Loucy (cell line): ENCODE measurements around the gene FGGY.

Source experiments
- H2AFZ ChIP-seq: fragments of 200-600 bp; sonication (generic); 2 replicates; pipeline ENCODE4 v1.6.0; 2016; ENCODE audit warnings: antibody characterized with exemption, mild to moderate bottlenecking, low read length, moderate library complexity
- H3F3A ChIP-seq: fragments of 200-600 bp; 2 replicates; pipeline ENCODE4 v1.6.0; 2016; ENCODE audit warnings: antibody characterized with exemption, low read depth, mild to moderate bottlenecking
- H3K27me3 ChIP-seq: fragments of 200-600 bp; sonication (generic); 2 replicates; pipeline ENCODE4 v1.6.1; 2014; ENCODE audit warnings: low read length, mild to moderate bottlenecking; ENCODE audit not compliant: insufficient read depth, poor library complexity, severe bottlenecking
- H3K36me3 ChIP-seq: fragments of 200-600 bp; sonication (generic); 2 replicates; pipeline ENCODE4 v1.6.1; 2016; ENCODE audit warnings: low read length; ENCODE audit not compliant: insufficient read depth
- H3K4me1 ChIP-seq: fragments of 200-600 bp; sonication (generic); 2 replicates; pipeline ENCODE4 v1.5.1; 2014; ENCODE audit warnings: low read length, mild to moderate bottlenecking; ENCODE audit not compliant: insufficient read depth, poor library complexity, severe bottlenecking
- H3K4me2 ChIP-seq: fragments of 200-600 bp; sonication (generic); 2 replicates; pipeline ENCODE4 v1.6.0; 2014; ENCODE audit warnings: antibody characterized with exemption, low read length, low read depth, mild to moderate bottlenecking; ENCODE audit not compliant: poor library complexity, severe bottlenecking
- H3K4me3 ChIP-seq: fragments of 200-600 bp; sonication (generic); 2 replicates; pipeline ENCODE4 v1.5.1; 2014; ENCODE audit warnings: low read length, mild to moderate bottlenecking, mixed read lengths; ENCODE audit not compliant: poor library complexity, severe bottlenecking
- H3K79me2 ChIP-seq: fragments of 200-600 bp; sonication (generic); 2 replicates; pipeline ENCODE4 v1.6.1; 2014; ENCODE audit warnings: low read length; ENCODE audit not compliant: insufficient read depth
- H3K9ac ChIP-seq: fragments of 200-600 bp; sonication (generic); 2 replicates; pipeline ENCODE4 v1.6.0; 2014; ENCODE audit warnings: mild to moderate bottlenecking, low read depth, low read length, moderate library complexity; ENCODE audit not compliant: poor library complexity, severe bottlenecking
- H3K9me2 ChIP-seq: fragments of 200-600 bp; sonication (generic); replicated peaks from 2 replicates; pipeline ENCODE4 v1.6.1; 2016; ENCODE audit warnings: low read depth, low read length, mixed read lengths
- H3K9me3 ChIP-seq: fragments of 200-600 bp; sonication (generic); 2 replicates; pipeline ENCODE4 v1.6.1; 2014; ENCODE audit warnings: mild to moderate bottlenecking, antibody characterized with exemption, low read length, low read depth; ENCODE audit not compliant: insufficient read depth
- H4K20me1 ChIP-seq: fragments of 200-600 bp; sonication (generic); 2 replicates; pipeline ENCODE4 v1.6.0; 2014; ENCODE audit warnings: antibody characterized with exemption, low read length, mild to moderate bottlenecking; ENCODE audit not compliant: insufficient read depth, poor library complexity, severe bottlenecking
- EZH2phosphoT487 ChIP-seq: fragments of 200-600 bp; IDR thresholded peaks from 2 replicates; pipeline ENCODE4 v1.6.1; 2018; ENCODE audit warnings: antibody characterized with exemption, mild to moderate bottlenecking, moderate library complexity, borderline replicate concordance
- TF ChIP-seq, protein P1 (sequence below): fragments of 200-600 bp; sonication (generic); conservative IDR thresholded peaks from 2 replicates; pipeline ENCODE4 v1.5.1; 2014; ENCODE audit warnings: mild to moderate bottlenecking, antibody characterized with exemption, low read length

FGGY gene

DNA sequence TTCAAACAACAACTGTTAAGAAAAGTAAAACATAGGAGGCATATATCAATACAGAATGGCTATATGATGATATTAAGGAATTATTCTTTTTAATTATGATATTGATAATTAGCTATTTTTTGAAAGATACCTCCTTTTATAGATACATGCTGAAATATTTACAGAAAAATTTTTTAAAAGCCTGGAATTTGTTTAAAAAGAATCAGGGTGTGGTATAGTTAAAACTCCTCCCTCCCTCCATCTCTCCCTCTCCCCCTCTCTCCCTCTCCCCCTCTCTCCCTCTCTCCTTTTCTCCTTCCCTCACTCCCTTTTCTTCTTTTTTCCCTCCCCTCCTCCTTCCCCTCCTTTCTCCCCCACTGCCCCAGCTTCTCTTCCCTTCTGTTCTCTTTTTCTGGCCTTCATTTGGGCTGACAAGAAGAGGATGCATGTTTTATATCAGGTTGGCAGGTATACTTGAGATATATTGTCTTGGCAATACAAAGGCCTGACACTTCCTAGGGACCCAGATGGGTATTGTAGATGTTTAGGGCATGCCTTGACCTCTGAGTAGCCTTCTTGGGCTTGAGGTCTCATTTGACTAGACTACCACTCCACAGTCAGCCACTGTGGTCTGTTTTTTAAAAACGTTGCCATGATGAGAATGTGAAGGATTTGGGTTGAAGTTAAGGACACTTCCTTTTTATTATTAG, 124.5 kb downstream of the FGGY start:
- Histone ChIP-seq H3K4me2 (no peak overlapping the region), H3K79me2 (no peaks in the 10 kb centered on the region)

DNA sequence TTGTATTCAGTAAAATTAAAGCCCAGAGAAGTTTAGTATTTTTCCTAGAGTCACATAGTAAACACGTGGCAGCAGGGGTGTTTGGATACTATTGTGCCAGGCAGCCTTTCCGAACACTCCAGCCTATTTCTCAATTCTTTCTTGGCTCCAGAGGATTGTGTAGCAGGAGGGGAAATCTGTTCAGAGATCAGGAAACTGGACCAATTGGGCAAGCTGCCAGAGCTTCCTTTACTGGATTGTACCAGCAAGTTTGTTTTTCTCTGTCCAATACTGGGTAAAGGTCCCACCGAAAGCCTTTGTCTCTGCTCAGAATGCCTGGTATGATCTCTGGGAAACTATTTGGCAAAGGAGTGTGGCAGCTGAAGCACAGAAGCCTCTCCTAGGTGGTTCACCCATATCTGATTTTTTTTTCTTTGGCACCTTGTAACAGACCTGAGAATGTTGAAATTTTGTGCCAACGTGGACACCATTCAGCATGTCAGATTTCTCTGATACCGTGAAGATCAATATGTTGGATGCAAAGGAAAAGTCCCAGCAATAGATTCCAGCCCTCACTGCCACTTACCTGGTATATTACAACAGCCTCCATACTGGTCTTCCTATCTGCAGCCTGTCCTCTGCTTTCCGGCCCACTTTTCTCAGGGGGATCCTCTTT, 126.2 kb downstream of the FGGY start:
- Histone ChIP-seq H3K9ac (no peak overlapping the region), H3K9me2 (no peaks in the 10 kb centered on the region)

More for the DNA sequence above, 124.5 kb downstream of the FGGY start:
- no peaks in the 10 kb centered on the region for H4K20me1 ChIP-seq
- no peaks in the 10 kb centered on the region for H3F3A ChIP-seq
- no peaks in the 10 kb centered on the region for H3K27me3 ChIP-seq
- TF ChIP-seq, protein P1, sequence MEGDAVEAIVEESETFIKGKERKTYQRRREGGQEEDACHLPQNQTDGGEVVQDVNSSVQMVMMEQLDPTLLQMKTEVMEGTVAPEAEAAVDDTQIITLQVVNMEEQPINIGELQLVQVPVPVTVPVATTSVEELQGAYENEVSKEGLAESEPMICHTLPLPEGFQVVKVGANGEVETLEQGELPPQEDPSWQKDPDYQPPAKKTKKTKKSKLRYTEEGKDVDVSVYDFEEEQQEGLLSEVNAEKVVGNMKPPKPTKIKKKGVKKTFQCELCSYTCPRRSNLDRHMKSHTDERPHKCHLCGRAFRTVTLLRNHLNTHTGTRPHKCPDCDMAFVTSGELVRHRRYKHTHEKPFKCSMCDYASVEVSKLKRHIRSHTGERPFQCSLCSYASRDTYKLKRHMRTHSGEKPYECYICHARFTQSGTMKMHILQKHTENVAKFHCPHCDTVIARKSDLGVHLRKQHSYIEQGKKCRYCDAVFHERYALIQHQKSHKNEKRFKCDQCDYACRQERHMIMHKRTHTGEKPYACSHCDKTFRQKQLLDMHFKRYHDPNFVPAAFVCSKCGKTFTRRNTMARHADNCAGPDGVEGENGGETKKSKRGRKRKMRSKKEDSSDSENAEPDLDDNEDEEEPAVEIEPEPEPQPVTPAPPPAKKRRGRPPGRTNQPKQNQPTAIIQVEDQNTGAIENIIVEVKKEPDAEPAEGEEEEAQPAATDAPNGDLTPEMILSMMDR = no peak
- TF ChIP-seq EZH2phosphoT487 = no peak
- H3K9me3 ChIP-seq = no peaks in the 10 kb centered on the region
- H2AFZ ChIP-seq = no peak overlapping the region
- H3K9ac ChIP-seq = no peak overlapping the region
- no peaks in the 10 kb centered on the region for H3K9me2 ChIP-seq
- no peaks in the 10 kb centered on the region for H3K36me3 ChIP-seq
- peaks cover 6% of the 10 kb centered on the region for H3K4me1 ChIP-seq
- no peak overlapping the region for H3K4me3 ChIP-seq

GRCh38 chr1:59427155-59427554, 130.3 kb downstream of the FGGY start:
- Histone ChIP-seq H3F3A (no peaks in the 10 kb centered on the region), H3K9me3 (no peaks in the 10 kb centered on the region), H2AFZ (no peak overlapping the region), H3K27me3 (no peaks in the 10 kb centered on the region), H3K4me3 (no peak overlapping the region), H3K79me2 (no peaks in the 10 kb centered on the region), H3K4me2 (no peak overlapping the region), H3K36me3 (no peaks in the 10 kb centered on the region), H4K20me1 (no peaks in the 10 kb centered on the region), H3K4me1 (peaks cover 6% of the 10 kb centered on the region), H3K9ac (no peak overlapping the region), H3K9me2 (no peaks in the 10 kb centered on the region)
- TF ChIP-seq EZH2phosphoT487 = no peak
- TF ChIP-seq, protein P1 = no peak

More for the DNA sequence above, 126.2 kb downstream of the FGGY start:
- peaks cover 3% of the 10 kb centered on the region for H3K4me1 ChIP-seq
- no peak overlapping the region for H3K4me3 ChIP-seq
- no peaks in the 10 kb centered on the region for H3K79me2 ChIP-seq
- H2AFZ ChIP-seq = no peak overlapping the region
- H3K36me3 ChIP-seq = no peaks in the 10 kb centered on the region
- H4K20me1 ChIP-seq = no peaks in the 10 kb centered on the region
- H3K27me3 ChIP-seq = no peaks in the 10 kb centered on the region
- TF ChIP-seq, protein P1 = no peak
- TF ChIP-seq EZH2phosphoT487 = no peak
- H3K9me3 ChIP-seq = no peaks in the 10 kb centered on the region
- H3K4me2 ChIP-seq = no peak overlapping the region
- H3F3A ChIP-seq = no peaks in the 10 kb centered on the region
